SU-DHL-6 (cell line): ENCODE measurements around the gene NEK11.

Experiments used
- H2AFZ ChIP-seq: fragments of 200-600 bp; sonication (generic); 2 replicates; pipeline ENCODE4 v1.6.1; 2014; ENCODE audit warnings: low read depth, mild to moderate bottlenecking, moderate library complexity, mixed read lengths, antibody characterized with exemption, low read length; ENCODE audit not compliant: severe bottlenecking
- H3F3A ChIP-seq: fragments of 200-600 bp; shearing (Covaris generic); 2 replicates; pipeline ENCODE4 v1.6.0; 2016; ENCODE audit warnings: antibody characterized with exemption, mild to moderate bottlenecking; ENCODE audit not compliant: insufficient read depth
- H3K27ac ChIP-seq: fragments of 200-600 bp; sonication (generic); 2 replicates; pipeline ENCODE4 v1.5.1; 2016; ENCODE audit warnings: low read depth, mild to moderate bottlenecking, low read length, moderate library complexity, mixed read lengths
- H3K27me3 ChIP-seq: fragments of 200-600 bp; sonication (generic), shearing (Covaris generic); 2 replicates; pipeline ENCODE4 v1.6.0; 2014; ENCODE audit warnings: mild to moderate bottlenecking, low read length
- H3K36me3 ChIP-seq: fragments of 200-600 bp; sonication (generic); 2 replicates; pipeline ENCODE4 v1.6.1; 2014; ENCODE audit warnings: mild to moderate bottlenecking, low read length, mixed read lengths
- H3K4me2 ChIP-seq: fragments of 300-600, 200-600 bp; shearing (Covaris generic), sonication (generic); 2 replicates; pipeline ENCODE4 v1.6.0; 2014; ENCODE audit warnings: low read length, low read depth, mild to moderate bottlenecking; ENCODE audit not compliant: poor library complexity, severe bottlenecking
- H3K4me3 ChIP-seq: fragments of 200-600 bp; sonication (generic); 2 replicates; pipeline ENCODE4 v1.5.1; 2014; ENCODE audit warnings: antibody characterized with exemption, low read length, mild to moderate bottlenecking, mixed read lengths; ENCODE audit not compliant: insufficient read depth, poor library complexity, severe bottlenecking
- H3K79me2 ChIP-seq: fragments of 200-600 bp; sonication (generic); 2 replicates; pipeline ENCODE4 v1.6.1; 2014; ENCODE audit warnings: mild to moderate bottlenecking, low read length, moderate library complexity; ENCODE audit not compliant: insufficient read depth
- H3K9ac ChIP-seq: fragments of 200-600 bp; sonication (generic); 2 replicates; pipeline ENCODE4 v1.7.0; 2014; ENCODE audit warnings: mild to moderate bottlenecking, low read length
- H3K9me2 ChIP-seq: fragments of 200-600 bp; sonication (generic); replicated peaks from 2 replicates; pipeline ENCODE4 v1.6.1; 2014; ENCODE audit warnings: low read length; ENCODE audit not compliant: insufficient read depth
- H3K9me3 ChIP-seq: fragments of 200-600 bp; sonication (generic); 2 replicates; pipeline ENCODE4 v1.6.1; 2014; ENCODE audit warnings: low read length, mixed read lengths; ENCODE audit not compliant: insufficient read depth
- H4K20me1 ChIP-seq: fragments of 200-600 bp; sonication (generic); 2 replicates; pipeline ENCODE4 v1.6.1; 2014; ENCODE audit warnings: low read depth, mild to moderate bottlenecking, antibody characterized with exemption, low read length, moderate library complexity, mixed read lengths
- EZH2phosphoT487 ChIP-seq: fragments of 200-600 bp; sonication (generic), shearing (Covaris generic); conservative IDR thresholded peaks from 2 replicates; pipeline ENCODE4 v1.6.1; 2018; ENCODE audit warnings: mild to moderate bottlenecking, antibody characterized with exemption, low read length, moderate library complexity, mixed read lengths
- TF ChIP-seq, protein P1 (sequence below): fragments of 200-600 bp; sonication (generic); IDR thresholded peaks from one replicate; pipeline ENCODE4 v1.5.1; 2017; ENCODE audit warnings: antibody characterized with exemption, mild to moderate bottlenecking, low read length, moderate library complexity; ENCODE audit not compliant: insufficient read depth, poor library complexity, severe bottlenecking

Gene NEK11

GRCh38 chr3:131238496-131238895 lies 211.8 kb downstream of the NEK11 start:
- H3K4me2 ChIP-seq: no peak overlapping the region
- H3K36me3 ChIP-seq: no peaks in the 10 kb centered on the region
- H3K27ac ChIP-seq: no peak overlapping the region
- no peaks in the 10 kb centered on the region for H3K79me2 ChIP-seq
- no peaks in the 10 kb centered on the region for H4K20me1 ChIP-seq
- no peaks in the 10 kb centered on the region for H3K27me3 ChIP-seq
- H3K9ac ChIP-seq: no peak overlapping the region
- TF ChIP-seq EZH2phosphoT487: no peak
- TF ChIP-seq, protein P1, sequence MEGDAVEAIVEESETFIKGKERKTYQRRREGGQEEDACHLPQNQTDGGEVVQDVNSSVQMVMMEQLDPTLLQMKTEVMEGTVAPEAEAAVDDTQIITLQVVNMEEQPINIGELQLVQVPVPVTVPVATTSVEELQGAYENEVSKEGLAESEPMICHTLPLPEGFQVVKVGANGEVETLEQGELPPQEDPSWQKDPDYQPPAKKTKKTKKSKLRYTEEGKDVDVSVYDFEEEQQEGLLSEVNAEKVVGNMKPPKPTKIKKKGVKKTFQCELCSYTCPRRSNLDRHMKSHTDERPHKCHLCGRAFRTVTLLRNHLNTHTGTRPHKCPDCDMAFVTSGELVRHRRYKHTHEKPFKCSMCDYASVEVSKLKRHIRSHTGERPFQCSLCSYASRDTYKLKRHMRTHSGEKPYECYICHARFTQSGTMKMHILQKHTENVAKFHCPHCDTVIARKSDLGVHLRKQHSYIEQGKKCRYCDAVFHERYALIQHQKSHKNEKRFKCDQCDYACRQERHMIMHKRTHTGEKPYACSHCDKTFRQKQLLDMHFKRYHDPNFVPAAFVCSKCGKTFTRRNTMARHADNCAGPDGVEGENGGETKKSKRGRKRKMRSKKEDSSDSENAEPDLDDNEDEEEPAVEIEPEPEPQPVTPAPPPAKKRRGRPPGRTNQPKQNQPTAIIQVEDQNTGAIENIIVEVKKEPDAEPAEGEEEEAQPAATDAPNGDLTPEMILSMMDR: no peak
- H3K9me2 ChIP-seq: no peaks in the 10 kb centered on the region
- H3F3A ChIP-seq: no peaks in the 10 kb centered on the region
- H2AFZ ChIP-seq: no peak overlapping the region
- no peaks in the 10 kb centered on the region for H3K9me3 ChIP-seq
- H3K4me3 ChIP-seq: no peak overlapping the region

DNA sequence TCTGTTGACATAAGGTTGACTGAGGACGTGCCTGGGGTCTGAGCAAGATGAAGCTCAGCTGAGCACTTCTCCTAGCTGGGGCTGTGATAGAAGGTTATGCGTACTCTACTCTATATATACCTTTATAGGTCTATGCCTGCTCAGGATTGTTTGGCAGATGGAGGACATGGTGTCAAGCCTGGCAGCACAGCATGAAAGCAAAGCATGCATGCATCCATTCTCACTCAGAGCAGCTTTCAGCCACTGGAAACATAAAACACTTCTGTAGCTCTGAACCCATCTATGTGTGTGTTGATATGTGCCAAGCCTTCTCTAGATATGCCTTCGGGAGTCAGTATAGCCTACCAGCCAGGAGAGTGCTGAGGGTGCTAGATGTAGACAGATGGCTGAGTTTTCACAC lies 212.6 kb downstream of the NEK11 start:
- TF ChIP-seq, protein P1: no peak
- TF ChIP-seq EZH2phosphoT487: no peak
- Histone ChIP-seq H3K27me3 (no peaks in the 10 kb centered on the region), H3K9me3 (no peaks in the 10 kb centered on the region), H4K20me1 (no peaks in the 10 kb centered on the region), H3K27ac (no peak overlapping the region), H3K36me3 (no peaks in the 10 kb centered on the region), H3K79me2 (no peaks in the 10 kb centered on the region), H3K9ac (no peak overlapping the region), H3K4me3 (no peak overlapping the region), H3K9me2 (no peaks in the 10 kb centered on the region), H3F3A (no peaks in the 10 kb centered on the region), H2AFZ (no peak overlapping the region), H3K4me2 (no peak overlapping the region)

GRCh38 chr3:131242201-131242600 lies 215.5 kb downstream of the NEK11 start:
- Histone ChIP-seq H3F3A (no peaks in the 10 kb centered on the region), H3K79me2 (no peaks in the 10 kb centered on the region), H3K9me2 (no peaks in the 10 kb centered on the region), H3K4me2 (no peak overlapping the region), H3K27ac (no peak overlapping the region), H3K36me3 (no peaks in the 10 kb centered on the region), H3K9me3 (no peaks in the 10 kb centered on the region), H3K4me3 (no peak overlapping the region), H3K9ac (no peak overlapping the region), H4K20me1 (no peaks in the 10 kb centered on the region), H2AFZ (no peak overlapping the region), H3K27me3 (no peaks in the 10 kb centered on the region)
- no peak for TF ChIP-seq EZH2phosphoT487
- TF ChIP-seq, protein P1: no peak

- Histone ChIP-seq H3K9me2 (no peaks in the 10 kb centered on the region), H2AFZ (no peak overlapping the region), H3K9ac (no peak overlapping the region), H3K4me2 (no peak overlapping the region), H3K27me3 (no peaks in the 10 kb centered on the region), H3K4me3 (no peak overlapping the region), H3F3A (no peaks in the 10 kb centered on the region), H3K79me2 (no peaks in the 10 kb centered on the region), H3K36me3 (no peaks in the 10 kb centered on the region), H3K27ac (no peak overlapping the region), H3K9me3 (no peaks in the 10 kb centered on the region), H4K20me1 (no peaks in the 10 kb centered on the region)
- no peak for TF ChIP-seq EZH2phosphoT487
- TF ChIP-seq, protein P1: no peak
These were observed 223.8 kb downstream of the NEK11 start for GRCh38 chr3:131250466-131250865.
